HEK293 (cell line): ENCODE data around the gene ADD2.

Experiments used
- CTCF ChIA-PET: fragments of 350-600 bp; formaldehyde crosslinking; extraction: SDS; loops from one replicate; lab custom pipeline; 2021; ENCODE audit warnings: antibody characterized with exemption; lab: Yijun Ruan, JAX
- POLR2A ChIA-PET: fragments of 300-600 bp; formaldehyde crosslinking; extraction: SDS; loops from one replicate; lab custom pipeline; 2020; ENCODE audit warnings: antibody characterized with exemption, inconsistent platforms; lab: Yijun Ruan, JAX
- H3K27ac ChIP-seq: fragments of 200-500 bp; sonication (Bioruptor generic); 2 replicates; pipeline ENCODE4 v1.5.1; 2014; ENCODE audit warnings: low read depth, low read length, control low read depth, inconsistent platforms; ENCODE audit errors: extremely low read depth
- H3K36me3 ChIP-seq, 2 experiments: fragments of 200-500 bp in 1 of 2; sonication (Bioruptor generic) in 1 of 2; 1 replicate in 1 of 2; 2 replicates in 1 of 2; pipeline ENCODE4 v1.5.1; 2014 to 2017; ENCODE audit warnings: inconsistent platforms in 2 of 2, low read length in 2 of 2; ENCODE audit not compliant: control insufficient read depth in 2 of 2, insufficient read depth in 1 of 2
- H3K4me1 ChIP-seq: fragments of 200-500 bp; sonication (Bioruptor generic); 2 replicates; pipeline ENCODE4 v1.5.1; 2014; ENCODE audit warnings: mild to moderate bottlenecking, low read length, inconsistent platforms; ENCODE audit not compliant: control insufficient read depth, insufficient read depth
- H3K4me3 ChIP-seq: 2 replicates; pipeline ENCODE4 v1.5.1; 2011; ENCODE audit warnings: low read depth, mild to moderate bottlenecking, control low read depth, low read length, moderate library complexity
- H3K9me3 ChIP-seq: fragments of 200-500 bp; sonication (Bioruptor generic); 2 replicates; pipeline ENCODE4 v1.5.1; 2014; ENCODE audit warnings: low read depth, low read length, inconsistent platforms; ENCODE audit not compliant: control insufficient read depth, insufficient read depth
- BCL11A ChIP-seq: fragments of 450-650 bp; formaldehyde crosslinking; IDR thresholded peaks from 2 replicates; pipeline ENCODE4 v1.5.1; 2016; ENCODE audit warnings: low read depth, missing biosample characterization, missing genetic modification characterization
- MEIS1 ChIP-seq: sonication (generic); formaldehyde crosslinking; IDR thresholded peaks from 2 replicates; pipeline ENCODE4 v1.8.1; 2022; ENCODE audit warnings: missing genetic modification reagents, mild to moderate bottlenecking, borderline replicate concordance
- OSR2 ChIP-seq: fragments of 450-650 bp; formaldehyde crosslinking; IDR thresholded peaks from 2 replicates; pipeline ENCODE4 v1.5.1; 2016; ENCODE audit warnings: missing biosample characterization, missing genetic modification characterization
- RBAK ChIP-seq: fragments of 450-650 bp; formaldehyde crosslinking; IDR thresholded peaks from 2 replicates; pipeline ENCODE4 v1.5.1; 2016; ENCODE audit warnings: missing biosample characterization, missing genetic modification characterization
- SETDB1 ChIP-seq: IDR thresholded peaks from one replicate; pipeline ENCODE4 v1.6.1; 2017; ENCODE audit warnings: mild to moderate bottlenecking, low read length, moderate library complexity, mixed read lengths; ENCODE audit not compliant: insufficient read length
- TCF7L2 ChIP-seq: IDR thresholded peaks from 2 replicates; pipeline ENCODE4 v1.6.1; 2011; ENCODE audit warnings: low read depth, mild to moderate bottlenecking, inconsistent platforms, low read length, moderate library complexity, borderline replicate concordance
- ZFP37 ChIP-seq: fragments of 450-650 bp; formaldehyde crosslinking; IDR thresholded peaks from 2 replicates; pipeline ENCODE4 v1.5.1; 2016; ENCODE audit warnings: missing biosample characterization, missing genetic modification characterization
- ZNF10 ChIP-seq: fragments of 450-650 bp; formaldehyde crosslinking; IDR thresholded peaks from 2 replicates; pipeline ENCODE4 v1.5.1; 2017; ENCODE audit warnings: missing biosample characterization, missing genetic modification characterization
- ZNF174 ChIP-seq: fragments of 450-650 bp; formaldehyde crosslinking; IDR thresholded peaks from 2 replicates; pipeline ENCODE4 v1.5.0; 2017; ENCODE audit warnings: missing biosample characterization, mild to moderate bottlenecking, missing genetic modification characterization
- ZNF2 ChIP-seq: fragments of 450-650 bp; formaldehyde crosslinking; IDR thresholded peaks from 2 replicates; pipeline ENCODE4 v1.5.1; 2016; ENCODE audit warnings: missing biosample characterization, missing genetic modification characterization
- ZNF214 ChIP-seq: fragments of 450-650 bp; formaldehyde crosslinking; IDR thresholded peaks from 2 replicates; pipeline ENCODE4 v1.5.1; 2017; ENCODE audit warnings: missing biosample characterization, mild to moderate bottlenecking, missing genetic modification characterization, borderline replicate concordance
- ZNF23 ChIP-seq: fragments of 450-650 bp; formaldehyde crosslinking; IDR thresholded peaks from 2 replicates; pipeline ENCODE4 v1.5.1; 2016; ENCODE audit warnings: missing biosample characterization, missing genetic modification characterization, borderline replicate concordance
- ZNF239 ChIP-seq: fragments of 450-650 bp; formaldehyde crosslinking; IDR thresholded peaks from 2 replicates; pipeline ENCODE4 v1.5.1; 2016; ENCODE audit warnings: missing biosample characterization, missing genetic modification characterization
- ZNF350 ChIP-seq: fragments of 450-650 bp; formaldehyde crosslinking; IDR thresholded peaks from 2 replicates; pipeline ENCODE4 v1.5.0; 2017; ENCODE audit warnings: missing biosample characterization, mild to moderate bottlenecking, missing genetic modification characterization
- ZNF354C ChIP-seq: fragments of 450-650 bp; formaldehyde crosslinking; IDR thresholded peaks from 2 replicates; pipeline ENCODE4 v1.5.1; 2016; ENCODE audit warnings: missing biosample characterization, missing genetic modification characterization, low read depth, borderline replicate concordance
- ZNF394 ChIP-seq: fragments of 450-650 bp; formaldehyde crosslinking; IDR thresholded peaks from 2 replicates; pipeline ENCODE4 v1.5.1; 2016; ENCODE audit warnings: missing biosample characterization, missing genetic modification characterization, mild to moderate bottlenecking, moderate library complexity, borderline replicate concordance
- ZNF423 ChIP-seq: fragments of 450-650 bp; formaldehyde crosslinking; IDR thresholded peaks from 2 replicates; pipeline ENCODE4 v1.5.1; 2016; ENCODE audit warnings: missing biosample characterization, missing genetic modification characterization
- ZNF501 ChIP-seq: fragments of 450-650 bp; formaldehyde crosslinking; IDR thresholded peaks from 2 replicates; pipeline ENCODE4 v1.5.1; 2016; ENCODE audit warnings: missing biosample characterization, missing genetic modification characterization
- ZNF664 ChIP-seq: fragments of 450-650 bp; formaldehyde crosslinking; IDR thresholded peaks from 2 replicates; pipeline ENCODE4 v1.5.1; 2016; ENCODE audit warnings: missing biosample characterization, missing genetic modification characterization
- ZNF830 ChIP-seq: fragments of 450-650 bp; IDR thresholded peaks from 2 replicates; pipeline ENCODE4 v1.5.0; 2018; ENCODE audit warnings: missing biosample characterization, missing genetic modification characterization, low read depth, mild to moderate bottlenecking, moderate library complexity
- TF ChIP-seq, protein P1 (sequence below): fragments of 450-650 bp; formaldehyde crosslinking; IDR thresholded peaks from 2 replicates; pipeline ENCODE4 v1.5.1; 2017; ENCODE audit warnings: missing biosample characterization, missing genetic modification characterization
- TF ChIP-seq, protein P2 (sequence below): fragments of 450-650 bp; formaldehyde crosslinking; IDR thresholded peaks from 2 replicates; pipeline ENCODE4 v1.5.1; 2017; ENCODE audit warnings: missing biosample characterization, missing genetic modification characterization
- TF ChIP-seq, protein P3 (sequence below): fragments of 450-650 bp; formaldehyde crosslinking; IDR thresholded peaks from 2 replicates; pipeline ENCODE4 v1.5.1; 2016; ENCODE audit warnings: missing biosample characterization, missing genetic modification characterization
- TF ChIP-seq, protein P4 (sequence below): IDR thresholded peaks from 2 replicates; pipeline ENCODE4 v1.6.1; 2011; ENCODE audit warnings: mild to moderate bottlenecking, low read depth, low read length, borderline replicate concordance

Gene ADD2

DNA sequence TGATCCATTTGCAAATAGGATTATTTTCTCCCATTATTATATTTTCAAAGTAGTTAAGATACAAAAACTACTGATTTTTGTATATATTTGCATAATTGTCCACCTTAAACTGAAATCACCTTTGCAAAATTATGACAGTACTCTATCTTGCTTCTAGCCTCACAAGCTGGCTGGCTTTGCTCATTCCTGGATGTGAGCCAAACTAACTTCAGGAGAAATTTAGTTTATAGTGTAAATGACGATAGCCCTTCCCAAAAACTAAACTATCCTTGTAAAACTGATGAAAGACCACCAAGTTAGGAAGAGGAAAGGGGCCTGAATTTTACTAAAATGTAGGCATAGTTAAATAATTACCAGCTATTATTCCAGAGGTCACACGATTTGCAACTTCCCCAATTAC, 87.3 kb downstream of the ADD2 start (continued):
- TF ChIP-seq ZNF174 (tag by site-specific recombination) = no peak
- TF ChIP-seq ZNF501 = no peak
- no peak for TF ChIP-seq ZNF664 (tag by site-specific recombination)
- no peak for TF ChIP-seq RBAK (tag by site-specific recombination)
- no peak for TF ChIP-seq ZNF354C (tag by site-specific recombination)
- no peak for TF ChIP-seq ZNF239
- TF ChIP-seq ZNF2 = no peak
- TF ChIP-seq MEIS1 (CRISPR knock-in tag) = no peak
- TF ChIP-seq ZNF423 (tag by site-specific recombination) = no peak
- TF ChIP-seq TCF7L2 = no peak

DNA sequence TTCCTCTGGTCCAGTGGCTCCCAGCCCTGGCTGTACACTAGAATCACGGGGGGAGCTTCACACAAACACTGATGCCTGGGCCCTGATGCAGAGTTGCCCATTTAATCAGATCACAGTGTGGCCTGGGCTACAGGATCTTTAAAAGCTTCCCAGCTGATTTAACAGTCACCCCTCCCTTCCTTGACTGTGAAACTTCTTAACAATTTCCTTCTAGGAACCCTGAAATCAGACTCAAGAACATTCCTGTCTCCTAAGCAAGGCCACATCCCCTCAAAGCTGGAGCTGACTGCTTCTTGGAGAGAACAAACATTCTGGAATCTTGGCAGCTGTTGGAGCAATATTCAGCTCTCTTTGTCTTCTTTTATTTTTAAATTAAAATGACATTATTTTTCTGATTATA, 88.7 kb downstream of the ADD2 start:
- POLR2A ChIA-PET = no interaction called here
- no peak overlapping the region for H3K27ac ChIP-seq
- H3K4me1 ChIP-seq = no peaks in the 10 kb centered on the region
- CTCF ChIA-PET = interaction anchor here (0.7 kb wide), 2 partner anchors 9 to 43 kb away, joined by 3 to 4 read pairs; no protein-coding TSS in a partner anchor
- peaks cover 6 to 52% of the 10 kb centered on the region in 2 experiments for H3K36me3 ChIP-seq
- H3K4me3 ChIP-seq = no peak overlapping the region
- H3K9me3 ChIP-seq = no peaks in the 10 kb centered on the region
- TF ChIP-seq ZFP37 (tag by site-specific recombination) (no peak), TCF7L2 (no peak)

DNA sequence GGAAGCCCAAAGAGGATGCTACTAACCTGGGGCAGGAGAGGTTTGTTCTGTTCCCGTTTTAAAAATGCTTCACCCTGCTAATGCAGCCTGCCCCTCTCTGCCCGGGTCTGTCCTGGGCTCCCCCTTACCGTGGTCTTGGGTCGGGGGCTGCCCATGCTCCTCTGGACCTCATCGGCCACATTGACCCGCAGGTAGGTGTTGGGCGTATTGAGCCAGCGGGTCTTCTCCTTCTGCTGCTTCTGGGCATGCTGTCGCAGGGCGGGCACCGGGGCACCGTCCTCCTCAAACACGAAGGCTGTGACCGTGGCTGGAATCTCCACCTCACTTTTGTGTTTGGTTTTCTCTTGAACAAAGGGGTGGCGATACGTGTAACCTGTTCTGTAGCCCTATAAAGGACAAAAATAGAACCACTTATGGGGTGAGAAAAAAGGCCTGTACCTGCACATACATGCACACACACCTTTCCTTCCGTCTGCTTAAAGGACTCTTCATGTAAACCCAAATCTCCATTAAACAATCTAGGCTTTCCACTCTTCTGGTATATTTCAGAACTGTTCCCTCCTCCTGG, 89.3 kb downstream of the ADD2 start:
- Histone ChIP-seq H3K9me3 (no peaks in the 10 kb centered on the region), H3K36me3 (peaks cover 5 to 52% of the 10 kb centered on the region in 2 experiments), H3K4me3 (no peak overlapping the region), H3K4me1 (no peaks in the 10 kb centered on the region), H3K27ac (no peak overlapping the region)
- ChIA-PET CTCF (no interaction called here), POLR2A (no interaction called here)
- no peak for TF ChIP-seq ZNF23 (tag by site-specific recombination)
- TF ChIP-seq OSR2 (tag by site-specific recombination) = no peak
- TF ChIP-seq, protein P1, sequence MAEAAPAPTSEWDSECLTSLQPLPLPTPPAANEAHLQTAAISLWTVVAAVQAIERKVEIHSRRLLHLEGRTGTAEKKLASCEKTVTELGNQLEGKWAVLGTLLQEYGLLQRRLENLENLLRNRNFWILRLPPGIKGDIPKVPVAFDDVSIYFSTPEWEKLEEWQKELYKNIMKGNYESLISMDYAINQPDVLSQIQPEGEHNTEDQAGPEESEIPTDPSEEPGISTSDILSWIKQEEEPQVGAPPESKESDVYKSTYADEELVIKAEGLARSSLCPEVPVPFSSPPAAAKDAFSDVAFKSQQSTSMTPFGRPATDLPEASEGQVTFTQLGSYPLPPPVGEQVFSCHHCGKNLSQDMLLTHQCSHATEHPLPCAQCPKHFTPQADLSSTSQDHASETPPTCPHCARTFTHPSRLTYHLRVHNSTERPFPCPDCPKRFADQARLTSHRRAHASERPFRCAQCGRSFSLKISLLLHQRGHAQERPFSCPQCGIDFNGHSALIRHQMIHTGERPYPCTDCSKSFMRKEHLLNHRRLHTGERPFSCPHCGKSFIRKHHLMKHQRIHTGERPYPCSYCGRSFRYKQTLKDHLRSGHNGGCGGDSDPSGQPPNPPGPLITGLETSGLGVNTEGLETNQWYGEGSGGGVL (tag by site-specific recombination) = no peak

DNA sequence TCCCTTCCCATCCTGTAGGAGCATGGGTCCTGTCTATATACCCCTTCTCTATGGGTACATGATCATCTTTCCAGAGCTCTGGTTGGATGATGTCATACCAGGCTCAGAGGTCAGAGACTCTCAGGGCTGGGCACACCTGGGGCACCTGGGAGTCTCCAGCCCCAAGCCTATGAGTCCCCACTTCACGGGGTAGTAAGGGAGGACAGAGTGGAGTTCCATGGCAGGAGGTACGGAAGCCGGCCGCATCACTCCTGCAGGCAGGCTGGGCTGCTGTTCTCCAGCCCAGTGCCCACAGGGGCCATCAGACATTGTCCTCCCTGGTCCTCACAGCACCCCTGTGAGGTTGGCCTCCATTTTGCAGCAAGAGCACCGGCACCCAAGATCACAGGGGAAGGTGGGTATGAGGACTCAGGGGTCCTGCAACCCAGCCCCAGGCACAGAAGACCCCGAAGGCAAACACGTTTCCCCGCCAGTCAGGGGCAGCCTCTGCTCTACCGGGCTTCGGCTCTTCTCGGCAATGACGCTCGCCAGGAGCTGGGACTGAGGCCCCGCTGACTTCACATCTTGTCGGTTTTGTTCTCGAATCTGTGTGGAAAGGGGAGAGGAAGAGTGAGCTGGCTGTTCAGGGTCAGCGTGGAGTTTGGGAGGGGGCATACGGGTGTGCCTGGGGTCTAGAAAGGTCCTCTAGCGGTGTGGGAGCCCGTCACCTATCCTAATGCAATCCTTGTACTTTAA, 91.5 kb downstream of the ADD2 start:
- H3K4me1 ChIP-seq = 0 out of 2 replicates have a peak, but pooled peaks cover 2% of the 10 kb centered on the region
- ChIA-PET CTCF (interaction anchor here (2.0 kb wide), 1 partner anchor 10 kb away, joined by 6 read pairs; no protein-coding TSS in a partner anchor), POLR2A (no interaction called here)
- TF ChIP-seq, protein P2, sequence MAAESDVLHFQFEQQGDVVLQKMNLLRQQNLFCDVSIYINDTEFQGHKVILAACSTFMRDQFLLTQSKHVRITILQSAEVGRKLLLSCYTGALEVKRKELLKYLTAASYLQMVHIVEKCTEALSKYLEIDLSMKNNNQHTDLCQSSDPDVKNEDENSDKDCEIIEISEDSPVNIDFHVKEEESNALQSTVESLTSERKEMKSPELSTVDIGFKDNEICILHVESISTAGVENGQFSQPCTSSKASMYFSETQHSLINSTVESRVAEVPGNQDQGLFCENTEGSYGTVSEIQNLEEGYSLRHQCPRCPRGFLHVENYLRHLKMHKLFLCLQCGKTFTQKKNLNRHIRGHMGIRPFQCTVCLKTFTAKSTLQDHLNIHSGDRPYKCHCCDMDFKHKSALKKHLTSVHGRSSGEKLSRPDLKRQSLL (tag by site-specific recombination) = no peak
- TF ChIP-seq ZNF394 (tag by site-specific recombination) (no peak), ZNF830 (tag by site-specific recombination) (no peak), ZNF350 (tag by site-specific recombination) (no peak), SETDB1 (no peak), ZNF214 (tag by site-specific recombination) (no peak), ZNF10 (tag by site-specific recombination) (no peak), BCL11A (no peak)
- TF ChIP-seq, protein P3, sequence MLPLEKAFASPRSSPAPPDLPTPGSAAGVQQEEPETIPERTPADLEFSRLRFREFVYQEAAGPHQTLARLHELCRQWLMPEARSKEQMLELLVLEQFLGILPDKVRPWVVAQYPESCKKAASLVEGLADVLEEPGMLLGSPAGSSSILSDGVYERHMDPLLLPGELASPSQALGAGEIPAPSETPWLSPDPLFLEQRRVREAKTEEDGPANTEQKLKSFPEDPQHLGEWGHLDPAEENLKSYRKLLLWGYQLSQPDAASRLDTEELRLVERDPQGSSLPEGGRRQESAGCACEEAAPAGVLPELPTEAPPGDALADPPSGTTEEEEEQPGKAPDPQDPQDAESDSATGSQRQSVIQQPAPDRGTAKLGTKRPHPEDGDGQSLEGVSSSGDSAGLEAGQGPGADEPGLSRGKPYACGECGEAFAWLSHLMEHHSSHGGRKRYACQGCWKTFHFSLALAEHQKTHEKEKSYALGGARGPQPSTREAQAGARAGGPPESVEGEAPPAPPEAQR (tag by site-specific recombination) = no peak
- TF ChIP-seq, protein P4, sequence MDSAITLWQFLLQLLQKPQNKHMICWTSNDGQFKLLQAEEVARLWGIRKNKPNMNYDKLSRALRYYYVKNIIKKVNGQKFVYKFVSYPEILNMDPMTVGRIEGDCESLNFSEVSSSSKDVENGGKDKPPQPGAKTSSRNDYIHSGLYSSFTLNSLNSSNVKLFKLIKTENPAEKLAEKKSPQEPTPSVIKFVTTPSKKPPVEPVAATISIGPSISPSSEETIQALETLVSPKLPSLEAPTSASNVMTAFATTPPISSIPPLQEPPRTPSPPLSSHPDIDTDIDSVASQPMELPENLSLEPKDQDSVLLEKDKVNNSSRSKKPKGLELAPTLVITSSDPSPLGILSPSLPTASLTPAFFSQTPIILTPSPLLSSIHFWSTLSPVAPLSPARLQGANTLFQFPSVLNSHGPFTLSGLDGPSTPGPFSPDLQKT = no peak
- H3K36me3 ChIP-seq = peaks cover 0 to 39% of the 10 kb centered on the region in 2 experiments; a peak in 1 of 3 replicates
- no peaks in the 10 kb centered on the region for H3K9me3 ChIP-seq
- 0 out of 2 replicates have a peak overlapping the region, but pooled peaks have one; percentile 8 for H3K27ac ChIP-seq
- no peak overlapping the region for H3K4me3 ChIP-seq
